Measurements from ENCODE around the gene SORBS1.

SORBS1 gene

DNA sequence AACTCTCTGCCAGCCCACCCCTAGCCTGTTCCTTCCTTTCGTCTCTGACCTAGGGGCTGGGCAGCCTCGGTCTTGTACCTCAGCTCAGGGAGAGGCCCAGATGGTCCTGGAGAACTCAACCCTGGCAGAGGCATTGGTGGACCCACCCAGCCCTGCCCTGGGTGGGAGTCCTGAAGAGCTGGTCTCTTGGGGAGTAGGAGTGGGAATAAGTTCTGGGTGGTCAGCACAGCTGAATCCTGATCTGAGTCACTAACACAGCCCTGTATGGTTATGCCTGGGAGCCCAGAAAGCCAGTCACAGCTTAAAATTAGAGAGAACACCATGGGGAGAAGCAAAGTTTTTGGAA is 84.0 kb downstream of the SORBS1 start:
- Histone ChIP-seq H3K9ac (ENCODE audit: low read length) (no peak overlapping the region), H3K4me2 (ENCODE audit: low read depth, low read length) (no peak overlapping the region), H3K79me2 (ENCODE audit: low read length) (no peaks in the 10 kb centered on the region), H3F3A (ENCODE audit: insufficient read depth, low read length) (no peaks in the 10 kb centered on the region), H3K27ac (ENCODE audit: low read length) (no peak overlapping the region), H3K9me2 (replicated peaks; ENCODE audit: insufficient read depth, low read length) (no peaks in the 10 kb centered on the region), H3K36me3 (replicated peaks; ENCODE audit: insufficient read depth, low read length) (no peaks in the 10 kb centered on the region), H4K20me1 (ENCODE audit: insufficient read depth, low read length) (no peaks in the 10 kb centered on the region), H3K27me3 (replicated peaks; ENCODE audit: insufficient read depth, low read length) (no peaks in the 10 kb centered on the region), H3K4me3 (ENCODE audit: low read length) (no peak overlapping the region), H2AFZ (ENCODE audit: low read length) (no peak overlapping the region), H3K4me1 (ENCODE audit: low read length) (no peaks in the 10 kb centered on the region), H3K9me3 (replicated peaks; ENCODE audit: insufficient read depth, low read length) (no peaks in the 10 kb centered on the region)
- no peak for TF ChIP-seq EZH2 (optimal IDR thresholded peaks at IDR 0.05; ENCODE audit: low read depth, low read length)
- no peak for TF ChIP-seq EZH2phosphoT487 (IDR thresholded peaks at IDR 0.05; ENCODE audit: low read length)
- DNase-seq, result no peak

DNA sequence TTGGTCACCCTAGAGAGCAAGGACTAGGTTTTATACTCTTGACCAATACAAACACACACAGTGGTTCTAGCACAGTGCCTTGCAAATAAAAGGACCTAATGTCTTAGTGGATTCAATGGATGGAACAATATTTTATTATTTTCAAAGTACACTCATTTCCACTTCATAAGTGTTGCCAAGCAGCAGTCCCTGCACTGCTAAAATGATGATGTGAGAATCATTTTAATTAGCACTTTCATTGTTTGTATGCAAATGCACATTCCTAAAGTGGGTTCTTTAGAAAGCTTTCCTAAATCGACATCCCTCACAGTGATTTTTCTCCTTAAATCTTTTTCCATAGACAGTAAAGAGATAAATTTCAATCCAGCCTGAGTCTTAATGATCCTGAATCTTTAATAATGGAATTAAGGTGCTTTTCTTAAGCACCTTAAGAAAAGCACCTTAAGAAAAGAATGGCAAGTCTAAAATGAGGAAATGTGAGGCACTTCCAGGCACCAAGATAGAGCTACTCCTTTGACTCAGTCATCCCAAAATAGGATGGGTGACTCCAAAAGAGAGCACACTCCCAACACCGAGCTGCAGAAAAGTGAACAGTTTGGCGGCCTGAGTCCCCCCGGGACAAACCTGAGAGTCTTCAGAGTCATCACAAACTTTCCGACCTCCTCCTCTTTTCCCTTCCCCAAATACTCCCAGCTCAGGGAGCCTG is 84.5 kb downstream of the SORBS1 start:
- H3K9ac ChIP-seq (ENCODE audit: low read length), result no peak overlapping the region
- TF ChIP-seq, protein P1, sequence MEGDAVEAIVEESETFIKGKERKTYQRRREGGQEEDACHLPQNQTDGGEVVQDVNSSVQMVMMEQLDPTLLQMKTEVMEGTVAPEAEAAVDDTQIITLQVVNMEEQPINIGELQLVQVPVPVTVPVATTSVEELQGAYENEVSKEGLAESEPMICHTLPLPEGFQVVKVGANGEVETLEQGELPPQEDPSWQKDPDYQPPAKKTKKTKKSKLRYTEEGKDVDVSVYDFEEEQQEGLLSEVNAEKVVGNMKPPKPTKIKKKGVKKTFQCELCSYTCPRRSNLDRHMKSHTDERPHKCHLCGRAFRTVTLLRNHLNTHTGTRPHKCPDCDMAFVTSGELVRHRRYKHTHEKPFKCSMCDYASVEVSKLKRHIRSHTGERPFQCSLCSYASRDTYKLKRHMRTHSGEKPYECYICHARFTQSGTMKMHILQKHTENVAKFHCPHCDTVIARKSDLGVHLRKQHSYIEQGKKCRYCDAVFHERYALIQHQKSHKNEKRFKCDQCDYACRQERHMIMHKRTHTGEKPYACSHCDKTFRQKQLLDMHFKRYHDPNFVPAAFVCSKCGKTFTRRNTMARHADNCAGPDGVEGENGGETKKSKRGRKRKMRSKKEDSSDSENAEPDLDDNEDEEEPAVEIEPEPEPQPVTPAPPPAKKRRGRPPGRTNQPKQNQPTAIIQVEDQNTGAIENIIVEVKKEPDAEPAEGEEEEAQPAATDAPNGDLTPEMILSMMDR (IDR thresholded peaks at IDR 0.05; ENCODE audit: low read length), result no peak
- no peak for TF ChIP-seq EZH2 (optimal IDR thresholded peaks at IDR 0.05; ENCODE audit: low read depth, low read length)
- no peak for TF ChIP-seq EZH2phosphoT487 (IDR thresholded peaks at IDR 0.05; ENCODE audit: low read length)
- no peaks in the 10 kb centered on the region for H3K79me2 ChIP-seq (ENCODE audit: low read length)
- no peaks in the 10 kb centered on the region for H3K9me3 ChIP-seq (replicated peaks; ENCODE audit: insufficient read depth, low read length)
- H3K4me1 ChIP-seq (ENCODE audit: low read length), result no peaks in the 10 kb centered on the region
- H3K27me3 ChIP-seq (replicated peaks; ENCODE audit: insufficient read depth, low read length), result no peaks in the 10 kb centered on the region
- H3K4me2 ChIP-seq (ENCODE audit: low read depth, low read length), result no peak overlapping the region
- H3K27ac ChIP-seq (ENCODE audit: low read length), result no peak overlapping the region
- no peaks in the 10 kb centered on the region for H3F3A ChIP-seq (ENCODE audit: insufficient read depth, low read length)
- H3K4me3 ChIP-seq (ENCODE audit: low read length), result no peak overlapping the region
- H3K36me3 ChIP-seq (replicated peaks; ENCODE audit: insufficient read depth, low read length), result no peaks in the 10 kb centered on the region
- H2AFZ ChIP-seq (ENCODE audit: low read length), result no peak overlapping the region
- DNase-seq, result no peak
- no peaks in the 10 kb centered on the region for H3K9me2 ChIP-seq (replicated peaks; ENCODE audit: insufficient read depth, low read length)
- H4K20me1 ChIP-seq (ENCODE audit: insufficient read depth, low read length), result no peaks in the 10 kb centered on the region

DNA sequence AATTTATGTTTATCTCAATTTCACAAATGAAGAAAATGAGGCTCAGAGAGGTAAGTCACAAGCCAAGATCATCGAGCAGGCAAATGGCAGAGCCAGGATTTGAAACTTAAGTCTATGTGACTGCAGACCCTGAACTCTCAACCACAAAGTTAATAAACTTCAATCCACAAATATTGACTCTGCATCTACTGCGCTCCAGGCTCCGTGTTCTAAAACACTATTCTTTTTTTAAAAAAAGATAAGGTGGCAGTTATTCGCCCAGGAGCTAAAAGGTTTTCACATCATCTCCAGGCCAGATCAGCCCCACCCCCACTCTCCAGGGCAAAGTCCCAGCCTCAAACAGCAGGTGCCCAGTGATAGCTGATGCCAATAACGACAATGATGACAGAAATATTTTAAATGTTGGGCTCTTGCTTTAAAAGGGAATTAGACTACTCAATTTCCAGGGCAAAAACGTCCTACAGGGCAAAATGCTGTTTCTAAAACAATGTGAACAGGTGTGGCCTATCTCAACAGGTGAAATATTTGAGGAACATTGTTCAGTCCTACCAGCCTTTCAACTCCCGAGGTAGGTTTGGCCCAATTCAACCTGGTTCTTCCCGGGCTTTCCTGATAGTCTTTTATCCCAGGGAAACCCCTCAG is 85.2 kb downstream of the SORBS1 start:
- no peak for TF ChIP-seq EZH2 (optimal IDR thresholded peaks at IDR 0.05; ENCODE audit: low read depth, low read length)
- no peak for TF ChIP-seq EZH2phosphoT487 (IDR thresholded peaks at IDR 0.05; ENCODE audit: low read length)
- TF ChIP-seq, protein P1 (IDR thresholded peaks at IDR 0.05; ENCODE audit: low read length), result no peak
- no peak overlapping the region for H3K4me2 ChIP-seq (ENCODE audit: low read depth, low read length)
- H3K27me3 ChIP-seq (replicated peaks; ENCODE audit: insufficient read depth, low read length), result no peaks in the 10 kb centered on the region
- DNase-seq, result no peak
- H3K9me2 ChIP-seq (replicated peaks; ENCODE audit: insufficient read depth, low read length), result no peaks in the 10 kb centered on the region
- no peaks in the 10 kb centered on the region for H3K9me3 ChIP-seq (replicated peaks; ENCODE audit: insufficient read depth, low read length)
- no peak overlapping the region for H2AFZ ChIP-seq (ENCODE audit: low read length)
- H3F3A ChIP-seq (ENCODE audit: insufficient read depth, low read length), result no peaks in the 10 kb centered on the region
- no peak overlapping the region for H3K4me3 ChIP-seq (ENCODE audit: low read length)
- no peak overlapping the region for H3K9ac ChIP-seq (ENCODE audit: low read length)
- H3K36me3 ChIP-seq (replicated peaks; ENCODE audit: insufficient read depth, low read length), result no peaks in the 10 kb centered on the region
- H3K79me2 ChIP-seq (ENCODE audit: low read length), result no peaks in the 10 kb centered on the region
- H3K4me1 ChIP-seq (ENCODE audit: low read length), result no peaks in the 10 kb centered on the region
- no peaks in the 10 kb centered on the region for H4K20me1 ChIP-seq (ENCODE audit: insufficient read depth, low read length)
- H3K27ac ChIP-seq (ENCODE audit: low read length), result no peak overlapping the region

DNA sequence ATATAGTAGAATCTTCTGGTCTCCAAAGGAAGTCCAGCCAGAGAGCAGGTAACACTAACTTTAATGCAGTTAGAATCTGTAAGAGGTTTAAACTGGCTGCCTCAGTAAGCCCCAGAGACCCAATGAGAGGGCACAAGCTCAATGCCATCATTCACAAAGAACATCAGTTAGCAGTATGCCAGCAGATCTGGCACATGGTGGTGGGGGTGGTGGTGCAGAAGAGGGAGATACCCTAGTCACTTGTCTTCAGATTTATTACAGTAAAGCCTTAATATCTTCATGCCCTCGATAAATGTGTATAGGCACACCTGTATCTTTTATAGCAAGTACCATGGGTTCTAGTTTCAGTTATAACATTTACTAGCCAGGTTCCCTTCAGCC is 86.2 kb downstream of the SORBS1 start:
- no peak overlapping the region for H3K4me2 ChIP-seq (ENCODE audit: low read depth, low read length)
- H4K20me1 ChIP-seq (ENCODE audit: insufficient read depth, low read length), result no peaks in the 10 kb centered on the region

More for the DNA sequence above, 86.2 kb downstream of the SORBS1 start:
- H3K9ac ChIP-seq (ENCODE audit: low read length), result no peak overlapping the region
- no peaks in the 10 kb centered on the region for H3K79me2 ChIP-seq (ENCODE audit: low read length)
- no peaks in the 10 kb centered on the region for H3K4me1 ChIP-seq (ENCODE audit: low read length)
- DNase-seq, result no peak
- no peak overlapping the region for H3K4me3 ChIP-seq (ENCODE audit: low read length)
- H3K27ac ChIP-seq (ENCODE audit: low read length), result no peak overlapping the region
- H3K27me3 ChIP-seq (replicated peaks; ENCODE audit: insufficient read depth, low read length), result no peaks in the 10 kb centered on the region
- H3F3A ChIP-seq (ENCODE audit: insufficient read depth, low read length), result no peaks in the 10 kb centered on the region
- no peaks in the 10 kb centered on the region for H3K9me2 ChIP-seq (replicated peaks; ENCODE audit: insufficient read depth, low read length)
- no peaks in the 10 kb centered on the region for H3K36me3 ChIP-seq (replicated peaks; ENCODE audit: insufficient read depth, low read length)
- TF ChIP-seq EZH2 (optimal IDR thresholded peaks at IDR 0.05; ENCODE audit: low read depth, low read length) (no peak), EZH2phosphoT487 (IDR thresholded peaks at IDR 0.05; ENCODE audit: low read length) (no peak)
- no peaks in the 10 kb centered on the region for H3K9me3 ChIP-seq (replicated peaks; ENCODE audit: insufficient read depth, low read length)
- no peak overlapping the region for H2AFZ ChIP-seq (ENCODE audit: low read length)
